HL-60 (cell line): Measurements from ENCODE around the gene NRCAM.

Experiments used
- GABPA ChIP-seq: IDR thresholded peaks from 2 replicates; pipeline ENCODE4 v1.6.1; 2012; ENCODE audit warnings: low read depth
- POLR2AphosphoS5 ChIP-seq: IDR thresholded peaks from 2 replicates; pipeline ENCODE4 v1.6.1; 2012; ENCODE audit warnings: low read depth
- TF ChIP-seq, protein P1 (sequence below): IDR thresholded peaks from 2 replicates; pipeline ENCODE4 v1.6.1; 2012; ENCODE audit warnings: low read depth; ENCODE audit not compliant: insufficient replicate concordance
- TF ChIP-seq, protein P2 (sequence below): IDR thresholded peaks from one replicate; pipeline ENCODE4 v1.5.1; 2011; ENCODE audit warnings: low read length, control low read depth, inconsistent platforms; ENCODE audit not compliant: insufficient read depth

DNA sequence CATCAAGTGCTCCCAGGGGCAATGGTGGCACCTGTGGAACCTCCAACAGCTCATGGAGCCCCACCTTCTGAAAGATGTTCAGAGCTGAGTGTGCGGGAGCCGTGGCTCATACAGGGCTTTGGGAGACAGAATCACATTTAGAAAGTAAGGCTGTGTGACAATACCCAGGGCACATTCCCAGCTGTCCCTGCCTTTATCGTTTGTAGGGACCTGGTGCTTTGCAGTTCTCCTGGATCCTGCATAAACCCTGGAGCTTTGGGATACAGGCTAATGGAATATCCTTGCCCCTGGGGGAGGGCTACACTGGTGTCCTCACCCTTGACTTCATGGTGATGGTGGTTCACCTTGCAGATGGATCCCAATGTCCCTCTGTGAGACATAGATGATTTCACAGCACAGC lies 191.2 kb downstream of the NRCAM start:
- TF ChIP-seq, protein P1, sequence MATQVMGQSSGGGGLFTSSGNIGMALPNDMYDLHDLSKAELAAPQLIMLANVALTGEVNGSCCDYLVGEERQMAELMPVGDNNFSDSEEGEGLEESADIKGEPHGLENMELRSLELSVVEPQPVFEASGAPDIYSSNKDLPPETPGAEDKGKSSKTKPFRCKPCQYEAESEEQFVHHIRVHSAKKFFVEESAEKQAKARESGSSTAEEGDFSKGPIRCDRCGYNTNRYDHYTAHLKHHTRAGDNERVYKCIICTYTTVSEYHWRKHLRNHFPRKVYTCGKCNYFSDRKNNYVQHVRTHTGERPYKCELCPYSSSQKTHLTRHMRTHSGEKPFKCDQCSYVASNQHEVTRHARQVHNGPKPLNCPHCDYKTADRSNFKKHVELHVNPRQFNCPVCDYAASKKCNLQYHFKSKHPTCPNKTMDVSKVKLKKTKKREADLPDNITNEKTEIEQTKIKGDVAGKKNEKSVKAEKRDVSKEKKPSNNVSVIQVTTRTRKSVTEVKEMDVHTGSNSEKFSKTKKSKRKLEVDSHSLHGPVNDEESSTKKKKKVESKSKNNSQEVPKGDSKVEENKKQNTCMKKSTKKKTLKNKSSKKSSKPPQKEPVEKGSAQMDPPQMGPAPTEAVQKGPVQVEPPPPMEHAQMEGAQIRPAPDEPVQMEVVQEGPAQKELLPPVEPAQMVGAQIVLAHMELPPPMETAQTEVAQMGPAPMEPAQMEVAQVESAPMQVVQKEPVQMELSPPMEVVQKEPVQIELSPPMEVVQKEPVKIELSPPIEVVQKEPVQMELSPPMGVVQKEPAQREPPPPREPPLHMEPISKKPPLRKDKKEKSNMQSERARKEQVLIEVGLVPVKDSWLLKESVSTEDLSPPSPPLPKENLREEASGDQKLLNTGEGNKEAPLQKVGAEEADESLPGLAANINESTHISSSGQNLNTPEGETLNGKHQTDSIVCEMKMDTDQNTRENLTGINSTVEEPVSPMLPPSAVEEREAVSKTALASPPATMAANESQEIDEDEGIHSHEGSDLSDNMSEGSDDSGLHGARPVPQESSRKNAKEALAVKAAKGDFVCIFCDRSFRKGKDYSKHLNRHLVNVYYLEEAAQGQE = no peak
- TF ChIP-seq, protein P2, sequence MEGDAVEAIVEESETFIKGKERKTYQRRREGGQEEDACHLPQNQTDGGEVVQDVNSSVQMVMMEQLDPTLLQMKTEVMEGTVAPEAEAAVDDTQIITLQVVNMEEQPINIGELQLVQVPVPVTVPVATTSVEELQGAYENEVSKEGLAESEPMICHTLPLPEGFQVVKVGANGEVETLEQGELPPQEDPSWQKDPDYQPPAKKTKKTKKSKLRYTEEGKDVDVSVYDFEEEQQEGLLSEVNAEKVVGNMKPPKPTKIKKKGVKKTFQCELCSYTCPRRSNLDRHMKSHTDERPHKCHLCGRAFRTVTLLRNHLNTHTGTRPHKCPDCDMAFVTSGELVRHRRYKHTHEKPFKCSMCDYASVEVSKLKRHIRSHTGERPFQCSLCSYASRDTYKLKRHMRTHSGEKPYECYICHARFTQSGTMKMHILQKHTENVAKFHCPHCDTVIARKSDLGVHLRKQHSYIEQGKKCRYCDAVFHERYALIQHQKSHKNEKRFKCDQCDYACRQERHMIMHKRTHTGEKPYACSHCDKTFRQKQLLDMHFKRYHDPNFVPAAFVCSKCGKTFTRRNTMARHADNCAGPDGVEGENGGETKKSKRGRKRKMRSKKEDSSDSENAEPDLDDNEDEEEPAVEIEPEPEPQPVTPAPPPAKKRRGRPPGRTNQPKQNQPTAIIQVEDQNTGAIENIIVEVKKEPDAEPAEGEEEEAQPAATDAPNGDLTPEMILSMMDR = no peak
- no peak for TF ChIP-seq GABPA
- TF ChIP-seq POLR2AphosphoS5 = no peak
